ENCODE data around the gene SNAI3.

DNA sequence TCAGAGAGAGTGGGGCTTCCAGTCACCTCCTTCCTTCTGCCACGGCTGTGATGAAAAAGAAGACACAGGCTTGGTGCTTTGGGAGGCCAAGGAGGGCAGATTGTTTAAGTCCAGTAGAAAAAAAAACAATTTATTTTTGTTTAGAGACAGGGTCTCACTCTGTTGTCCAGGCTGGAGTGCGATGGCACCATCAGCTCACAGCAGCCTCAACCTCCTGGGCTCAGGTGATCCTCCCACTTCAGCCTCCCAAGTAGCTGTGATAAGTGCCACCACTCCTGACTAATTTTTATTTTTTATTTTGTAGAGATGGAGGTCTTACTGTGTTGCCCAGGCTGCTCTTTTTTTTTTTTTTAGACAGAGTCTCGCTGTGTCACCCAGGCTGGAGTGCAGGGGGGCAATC, 20.7 kb downstream of the SNAI3 start:
- TF ChIP-seq, protein P1, sequence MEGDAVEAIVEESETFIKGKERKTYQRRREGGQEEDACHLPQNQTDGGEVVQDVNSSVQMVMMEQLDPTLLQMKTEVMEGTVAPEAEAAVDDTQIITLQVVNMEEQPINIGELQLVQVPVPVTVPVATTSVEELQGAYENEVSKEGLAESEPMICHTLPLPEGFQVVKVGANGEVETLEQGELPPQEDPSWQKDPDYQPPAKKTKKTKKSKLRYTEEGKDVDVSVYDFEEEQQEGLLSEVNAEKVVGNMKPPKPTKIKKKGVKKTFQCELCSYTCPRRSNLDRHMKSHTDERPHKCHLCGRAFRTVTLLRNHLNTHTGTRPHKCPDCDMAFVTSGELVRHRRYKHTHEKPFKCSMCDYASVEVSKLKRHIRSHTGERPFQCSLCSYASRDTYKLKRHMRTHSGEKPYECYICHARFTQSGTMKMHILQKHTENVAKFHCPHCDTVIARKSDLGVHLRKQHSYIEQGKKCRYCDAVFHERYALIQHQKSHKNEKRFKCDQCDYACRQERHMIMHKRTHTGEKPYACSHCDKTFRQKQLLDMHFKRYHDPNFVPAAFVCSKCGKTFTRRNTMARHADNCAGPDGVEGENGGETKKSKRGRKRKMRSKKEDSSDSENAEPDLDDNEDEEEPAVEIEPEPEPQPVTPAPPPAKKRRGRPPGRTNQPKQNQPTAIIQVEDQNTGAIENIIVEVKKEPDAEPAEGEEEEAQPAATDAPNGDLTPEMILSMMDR (IDR thresholded peaks at IDR 0.05; ENCODE audit: low read depth, low read length, poor library complexity, severe bottlenecking), result no peak
- no peak for TF ChIP-seq EZH2phosphoT487 (IDR thresholded peaks at IDR 0.05; ENCODE audit: borderline replicate concordance, low read length)

Measured in DOHH2 (cell line).